Stomach (tissue), 4 donors: Measurements from ENCODE around the gene ZXDC.

Source experiments
- EP300 ChIP-seq: sonication (generic); formaldehyde crosslinking; IDR thresholded peaks from one replicate; pipeline ENCODE4 v1.6.1; 2017; ENCODE audit warnings: antibody characterized with exemption
- TF ChIP-seq, protein P1 (sequence below), 7 experiments: fragments of 450-650 bp in 4 of 7; fragments of 200-600 bp in 3 of 7; sonication (generic) in 3 of 7; IDR thresholded peaks; one replicate each; pipeline ENCODE4 v1.5.1; 2016 to 2019; ENCODE audit warnings: antibody characterized with exemption in 7 of 7, control low read depth in 2 of 7, mild to moderate bottlenecking in 1 of 7

DNA sequence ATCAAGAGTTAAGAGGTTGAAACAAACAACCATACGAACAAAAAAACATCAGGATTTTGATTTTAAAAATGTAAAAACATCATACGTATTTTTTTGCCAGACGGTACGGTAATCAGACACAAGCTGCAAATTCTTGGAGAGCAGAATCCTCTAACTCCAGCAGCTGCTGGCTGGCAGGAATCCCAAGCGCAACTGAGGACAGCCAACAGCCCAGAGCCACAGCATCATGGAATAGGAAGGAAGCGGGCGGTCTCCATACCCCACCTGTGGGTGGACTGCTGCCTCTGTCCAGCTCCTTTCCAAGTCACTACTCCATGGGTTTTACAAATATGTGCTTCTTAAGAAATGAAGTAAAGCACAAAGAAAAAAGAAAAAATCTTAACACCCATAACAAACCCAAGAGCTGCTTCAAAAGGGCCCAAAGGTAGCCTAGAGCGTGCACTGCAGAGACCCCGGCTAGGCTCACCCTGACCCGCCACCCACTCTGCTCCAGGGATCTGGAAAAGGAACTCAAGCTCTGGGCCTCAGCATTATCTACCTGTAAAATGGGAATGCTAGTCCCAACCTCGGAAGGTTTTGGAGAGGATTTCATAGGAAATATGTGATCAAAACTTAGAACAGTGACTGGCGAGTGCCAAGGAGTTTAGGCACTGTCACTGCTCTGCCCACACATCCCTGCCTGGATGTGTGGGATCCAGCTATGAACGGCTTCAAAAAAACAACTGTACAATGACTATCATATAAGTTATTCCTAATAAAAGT lies 33.4 kb downstream of the ZXDC start:
- TF ChIP-seq, protein P1, sequence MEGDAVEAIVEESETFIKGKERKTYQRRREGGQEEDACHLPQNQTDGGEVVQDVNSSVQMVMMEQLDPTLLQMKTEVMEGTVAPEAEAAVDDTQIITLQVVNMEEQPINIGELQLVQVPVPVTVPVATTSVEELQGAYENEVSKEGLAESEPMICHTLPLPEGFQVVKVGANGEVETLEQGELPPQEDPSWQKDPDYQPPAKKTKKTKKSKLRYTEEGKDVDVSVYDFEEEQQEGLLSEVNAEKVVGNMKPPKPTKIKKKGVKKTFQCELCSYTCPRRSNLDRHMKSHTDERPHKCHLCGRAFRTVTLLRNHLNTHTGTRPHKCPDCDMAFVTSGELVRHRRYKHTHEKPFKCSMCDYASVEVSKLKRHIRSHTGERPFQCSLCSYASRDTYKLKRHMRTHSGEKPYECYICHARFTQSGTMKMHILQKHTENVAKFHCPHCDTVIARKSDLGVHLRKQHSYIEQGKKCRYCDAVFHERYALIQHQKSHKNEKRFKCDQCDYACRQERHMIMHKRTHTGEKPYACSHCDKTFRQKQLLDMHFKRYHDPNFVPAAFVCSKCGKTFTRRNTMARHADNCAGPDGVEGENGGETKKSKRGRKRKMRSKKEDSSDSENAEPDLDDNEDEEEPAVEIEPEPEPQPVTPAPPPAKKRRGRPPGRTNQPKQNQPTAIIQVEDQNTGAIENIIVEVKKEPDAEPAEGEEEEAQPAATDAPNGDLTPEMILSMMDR (IDR thresholded peaks at IDR 0.05), result no peak
- TF ChIP-seq EP300, result no peak
